Measurements from ENCODE around the gene METTL13.
"Not testable (repeated sequence)": the region's sequence is repeated elsewhere in the genome, so short reads cannot be mapped to it uniquely, and the experiment has no call there.

Gene METTL13

GRCh38 chr1:171772312-171772711, 9.1 kb upstream of the METTL13 start:
- no peak for DNase-seq

- no peak for DNase-seq
These were observed 781 bp upstream of the METTL13 start for GRCh38 chr1:171780583-171781175.

GRCh38 chr1:171783816-171784530, 2.5 kb downstream of the METTL13 start:
- no peak for DNase-seq

GRCh38 chr1:171784784-171785183, 3.3 kb downstream of the METTL13 start:
- no peak for DNase-seq

GRCh38 chr1:171785766-171786165, 4.3 kb downstream of the METTL13 start:
- no peak for DNase-seq

GRCh38 chr1:171786534-171786933, 5.1 kb downstream of the METTL13 start:
- DNase-seq: no peak

DNA sequence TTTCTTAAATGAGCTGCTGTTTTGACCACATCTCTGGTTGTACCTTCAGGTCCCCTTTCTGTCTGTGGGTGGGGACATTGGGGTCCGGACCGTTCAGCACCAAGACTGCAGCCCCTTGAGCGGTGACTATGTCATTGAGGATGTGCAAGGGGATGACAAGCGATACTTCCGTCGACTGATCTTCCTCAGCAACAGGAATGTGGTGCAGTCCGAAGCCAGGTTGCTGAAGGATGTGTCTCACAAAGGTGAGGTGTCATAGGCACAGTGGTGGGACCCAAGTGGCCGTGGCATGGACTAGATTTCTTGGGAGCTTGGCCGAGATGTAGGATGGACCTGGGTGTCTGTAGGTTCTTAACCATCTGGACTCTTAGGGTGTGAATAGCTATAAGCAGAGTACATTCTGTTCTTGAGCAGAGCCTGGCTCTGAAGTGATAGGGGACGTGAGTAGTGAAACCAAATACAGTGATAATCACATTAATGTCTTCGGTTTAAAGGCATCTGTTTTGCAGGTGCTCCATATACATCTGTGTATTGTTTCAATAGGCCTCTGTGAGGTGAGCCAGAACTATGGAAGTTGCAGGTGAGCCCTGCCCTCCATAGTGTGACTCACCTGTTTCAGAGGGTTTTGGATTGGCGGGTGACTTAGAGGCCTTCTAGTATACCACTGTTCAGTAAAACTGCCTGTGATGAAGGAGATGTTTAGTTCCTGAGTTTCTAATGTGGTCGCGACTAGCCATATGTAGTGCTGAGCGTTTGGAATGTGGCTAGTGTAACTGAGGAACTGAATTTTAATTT, 6.4 kb downstream of the METTL13 start:
- DNase-seq: no peak

DNA sequence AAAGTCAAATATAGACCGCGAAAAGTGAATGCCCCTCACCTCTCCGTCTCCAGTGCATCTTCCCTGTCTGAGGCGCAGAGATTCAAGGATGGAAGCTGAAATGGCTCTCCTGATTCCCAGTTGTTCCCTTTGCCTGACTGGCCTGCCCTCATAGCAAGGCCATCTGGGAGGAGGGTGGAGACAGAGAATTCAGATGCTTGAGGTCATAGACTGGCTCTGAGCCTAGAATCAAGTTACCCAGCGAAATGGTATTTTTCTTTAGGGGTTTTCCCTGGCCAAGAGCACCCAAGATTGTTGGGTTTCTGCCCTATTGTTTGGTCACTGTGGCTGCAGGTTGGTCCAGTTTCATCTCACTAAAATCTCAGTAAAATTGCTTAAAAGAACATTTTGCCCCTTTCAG, 7.2 kb downstream of the METTL13 start:
- DNase-seq: peak; percentile 14

- no peak for DNase-seq
These were observed 8.9 kb downstream of the METTL13 start for GRCh38 chr1:171790318-171790717.

GRCh38 chr1:171792656-171793369, 11.4 kb downstream of the METTL13 start:
- no peak for DNase-seq

DNA sequence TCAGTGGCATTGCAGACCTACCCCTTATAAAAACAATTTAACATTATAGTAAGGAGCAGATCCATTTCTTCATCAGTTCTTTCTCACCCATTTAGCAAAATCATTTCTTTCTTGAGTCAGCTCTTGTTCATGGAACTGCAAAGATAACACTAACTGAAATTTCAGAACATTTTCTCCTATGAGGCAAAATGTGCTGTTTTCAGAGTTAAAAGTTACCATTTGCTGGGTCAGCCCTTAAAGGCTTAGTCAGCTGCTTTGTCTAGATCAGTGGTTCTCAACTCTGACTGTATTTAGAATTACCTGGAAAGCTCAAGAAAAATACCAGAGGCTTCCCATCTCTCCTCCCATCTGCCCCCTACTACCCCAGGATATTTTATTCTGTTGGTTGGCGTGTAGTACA, 12.2 kb downstream of the METTL13 start:
- no peak for DNase-seq

DNA sequence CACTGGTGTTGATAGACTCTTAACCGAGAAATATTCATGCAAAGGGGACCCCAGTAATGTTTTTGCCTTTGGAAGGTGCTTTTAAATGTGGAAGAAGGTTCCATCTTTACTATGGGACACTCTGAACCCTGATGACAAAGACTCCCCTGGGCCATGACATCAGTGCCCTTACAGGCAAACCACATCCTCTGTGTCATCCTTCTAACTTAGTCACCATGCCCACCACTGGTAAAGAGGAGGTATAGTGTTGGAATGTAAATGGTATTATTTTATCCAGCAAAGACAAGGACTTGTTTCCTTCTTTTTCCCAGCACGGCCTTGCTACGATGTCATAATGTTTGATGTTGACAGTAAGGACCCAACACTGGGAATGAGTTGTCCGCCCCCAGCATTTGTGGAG, 12.6 kb downstream of the METTL13 start:
- peak; percentile 79 for DNase-seq

- no peak for DNase-seq
These were observed 15.1 kb downstream of the METTL13 start for GRCh38 chr1:171796592-171796991.

GRCh38 chr1:171798311-171798710, 16.9 kb downstream of the METTL13 start:
- DNase-seq: no peak

GRCh38 chr1:171798765-171799164, 17.3 kb downstream of the METTL13 start:
- DNase-seq: no peak

DNA sequence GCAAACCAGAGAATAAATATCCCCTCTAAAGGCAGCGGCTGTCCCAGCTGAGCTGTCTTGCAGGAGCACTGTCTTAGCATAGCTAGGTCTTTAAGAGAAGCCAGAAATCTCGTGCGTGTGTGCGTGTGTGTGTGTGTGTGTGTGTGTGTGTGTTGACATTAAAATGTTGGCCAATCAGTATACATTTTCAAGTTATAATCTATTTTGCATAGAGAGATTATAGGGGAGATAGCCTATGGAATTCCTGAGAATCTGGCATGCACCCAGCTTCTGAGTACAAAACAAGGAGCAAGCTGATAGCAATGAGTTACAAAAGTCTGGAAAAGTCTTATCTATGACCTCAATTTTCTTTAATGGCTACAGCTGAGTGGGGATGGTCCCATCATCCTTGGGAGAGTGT, 17.7 kb downstream of the METTL13 start:
- no peak for DNase-seq

DNA sequence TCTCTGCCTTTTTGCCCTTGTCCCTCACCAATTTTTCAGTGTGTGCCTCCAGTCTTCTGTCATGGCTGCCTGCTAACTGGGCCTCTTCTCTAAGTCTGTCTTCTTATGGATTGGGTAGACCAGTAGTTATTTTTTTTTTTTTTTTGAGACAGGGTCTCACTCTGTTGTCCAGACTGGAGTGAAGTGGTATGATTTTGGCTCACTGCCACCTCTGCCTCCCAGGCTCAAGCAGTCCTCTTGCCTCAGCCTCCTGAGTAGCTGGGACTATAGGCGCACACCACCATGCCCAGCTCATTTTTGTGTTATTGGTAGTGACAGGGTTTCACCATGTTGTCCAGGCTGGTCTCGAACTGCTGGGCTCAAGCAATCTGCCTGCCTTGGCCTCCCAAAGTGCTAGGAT, 18.2 kb downstream of the METTL13 start:
- not testable (repeated sequence) for DNase-seq

DNA sequence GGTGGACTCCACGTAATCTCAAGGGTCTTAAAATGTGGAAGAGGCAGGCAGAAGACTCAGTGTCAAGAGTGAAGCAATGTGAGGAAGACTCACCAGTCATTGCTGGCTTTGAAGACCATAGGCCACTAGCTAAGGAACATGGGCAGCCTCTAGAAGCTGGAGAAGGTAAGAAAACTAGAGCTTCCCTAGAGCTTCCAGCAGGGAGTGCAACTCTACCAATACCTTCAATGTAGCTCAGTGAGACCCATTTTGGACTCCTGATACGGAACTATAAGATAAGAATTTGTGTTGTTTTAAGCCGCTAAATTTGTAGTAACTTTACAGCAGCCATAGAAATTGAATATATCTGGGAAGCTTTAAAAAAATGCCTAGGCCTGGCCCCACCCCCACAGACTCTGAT, 18.9 kb downstream of the METTL13 start:
- no peak for DNase-seq

- no peak for DNase-seq
These were observed 19.4 kb downstream of the METTL13 start for GRCh38 chr1:171800851-171801250.

DNA sequence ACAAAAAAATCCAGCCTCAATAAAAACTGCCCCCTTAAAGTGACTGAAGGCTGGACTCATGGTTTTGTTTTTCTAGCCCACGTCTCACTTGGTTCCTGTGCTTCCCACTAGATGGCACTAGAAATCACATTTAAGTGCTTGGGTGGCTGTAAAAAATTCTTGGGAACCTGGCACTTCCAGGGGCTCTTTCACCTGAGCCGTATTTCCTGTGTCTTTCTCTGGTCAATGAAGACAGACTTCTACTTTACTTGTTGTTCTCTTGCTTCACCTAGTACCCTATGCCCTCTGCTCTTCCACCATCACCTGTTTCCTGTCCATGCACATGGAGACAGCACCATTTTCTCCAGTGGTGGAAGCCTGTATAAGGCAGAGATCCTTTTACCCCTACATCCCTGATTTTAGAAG, 20.0 kb downstream of the METTL13 start:
- peak; percentile 36 for DNase-seq

GRCh38 chr1:171802207-171802606, 20.7 kb downstream of the METTL13 start:
- no peak for DNase-seq

DNA sequence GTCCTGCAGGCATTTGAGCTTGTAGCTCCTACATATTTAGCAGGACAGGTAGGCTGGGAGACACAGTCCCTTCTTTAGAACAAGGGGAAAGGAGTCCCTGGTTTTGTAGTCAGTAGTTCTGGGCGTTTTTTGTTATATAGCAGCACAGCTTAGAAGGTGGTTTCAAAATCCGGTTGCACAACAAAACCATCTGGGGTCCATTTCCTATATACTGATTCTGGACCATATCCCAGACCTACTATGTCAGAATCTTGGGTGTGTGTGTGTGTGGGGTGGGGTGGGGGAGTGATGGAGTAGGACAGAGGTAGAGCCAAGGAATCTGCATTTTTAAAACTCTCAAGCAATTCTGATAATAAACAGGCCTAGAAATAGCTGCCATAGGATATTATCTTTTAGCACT, 21.6 kb downstream of the METTL13 start:
- DNase-seq: peak; percentile 44

DNA sequence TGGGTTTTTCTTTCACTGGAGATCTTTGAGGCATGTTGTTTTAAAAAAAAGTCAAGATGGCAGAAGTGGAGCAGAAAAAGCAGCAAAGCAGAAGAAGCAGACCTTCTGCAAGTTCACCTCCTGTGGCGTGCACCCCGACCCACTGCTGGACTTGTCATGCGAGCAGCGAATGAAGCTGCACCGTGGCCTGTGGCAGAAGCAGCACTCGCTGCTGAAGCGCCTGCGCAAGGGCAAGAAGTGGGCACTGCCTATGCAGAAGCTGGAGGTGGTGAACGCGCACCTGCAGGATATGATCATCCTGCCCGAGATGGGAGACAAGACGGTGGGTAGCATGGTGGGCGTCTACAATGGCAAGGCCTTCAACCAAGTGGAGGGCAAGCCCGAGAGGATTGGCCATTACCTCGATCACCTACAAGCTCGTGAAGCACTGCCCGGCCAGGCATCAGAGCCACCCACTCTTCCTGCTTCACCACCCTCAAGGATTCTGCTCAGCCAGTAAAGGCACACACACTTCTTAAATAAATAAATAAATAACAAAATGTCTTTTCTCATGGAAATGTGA, 22.1 kb downstream of the METTL13 start:
- DNase-seq: no peak

Data from HCEC 1CT (cell line).